ENCODE measurements around the gene GAS7.

Gene GAS7

GRCh38 chr17:10186771-10187410 is 11.5 kb downstream of the GAS7 start:
- no peak overlapping the region for H3K4me3 ChIP-seq (replicated peaks; ENCODE audit: insufficient read depth, low read length)
- no peak for TF ChIP-seq GABPA (IDR thresholded peaks at IDR 0.05; ENCODE audit: low read depth)
- TF ChIP-seq SPI1 (IDR thresholded peaks at IDR 0.05; ENCODE audit: borderline replicate concordance, low read depth): no peak
- TF ChIP-seq POLR2AphosphoS5 (IDR thresholded peaks at IDR 0.05; ENCODE audit: low read depth): no peak
- H3K27ac ChIP-seq (replicated peaks): no peak overlapping the region
- H3K27me3 ChIP-seq (ENCODE audit: insufficient read depth, poor library complexity, severe bottlenecking): no peaks in the 10 kb centered on the region
- no peak for DNase-seq (ENCODE audit: low read depth in 1 of 2, low spot score in 1 of 2)

GRCh38 chr17:10183931-10184930 is 14.2 kb downstream of the GAS7 start:
- Histone ChIP-seq H3K27ac (replicated peaks) (no peak overlapping the region), H3K27me3 (ENCODE audit: insufficient read depth, poor library complexity, severe bottlenecking) (no peaks in the 10 kb centered on the region), H3K4me3 (replicated peaks; ENCODE audit: insufficient read depth, low read length) (no peak overlapping the region)
- no peak for DNase-seq (ENCODE audit: low read depth in 1 of 2, low spot score in 1 of 2)
- TF ChIP-seq SPI1 (IDR thresholded peaks at IDR 0.05; ENCODE audit: borderline replicate concordance, low read depth) (no peak), POLR2AphosphoS5 (IDR thresholded peaks at IDR 0.05; ENCODE audit: low read depth) (no peak), CTCF (IDR thresholded peaks at IDR 0.05; ENCODE audit: insufficient read depth, low read length) (no peak), REST (IDR thresholded peaks at IDR 0.05; ENCODE audit: insufficient replicate concordance, low read depth) (no peak), GABPA (IDR thresholded peaks at IDR 0.05; ENCODE audit: low read depth) (no peak)

GRCh38 chr17:10182785-10183184 is 15.6 kb downstream of the GAS7 start:
- TF ChIP-seq CTCF (IDR thresholded peaks at IDR 0.05; ENCODE audit: insufficient read depth, low read length): no peak
- no peak for TF ChIP-seq SPI1 (IDR thresholded peaks at IDR 0.05; ENCODE audit: borderline replicate concordance, low read depth)
- no peak for TF ChIP-seq REST (IDR thresholded peaks at IDR 0.05; ENCODE audit: insufficient replicate concordance, low read depth)
- no peak for TF ChIP-seq GABPA (IDR thresholded peaks at IDR 0.05; ENCODE audit: low read depth)
- no peak for TF ChIP-seq POLR2AphosphoS5 (IDR thresholded peaks at IDR 0.05; ENCODE audit: low read depth)
- no peak for DNase-seq (ENCODE audit: low read depth in 1 of 2, low spot score in 1 of 2)
- H3K4me3 ChIP-seq (replicated peaks; ENCODE audit: insufficient read depth, low read length): no peak overlapping the region

GRCh38 chr17:10178506-10178991 is 19.9 kb downstream of the GAS7 start:
- Histone ChIP-seq H3K4me3 (replicated peaks; ENCODE audit: insufficient read depth, low read length) (no peak overlapping the region), H3K27me3 (ENCODE audit: insufficient read depth, poor library complexity, severe bottlenecking) (no peaks in the 10 kb centered on the region), H3K27ac (replicated peaks) (no peak overlapping the region)
- TF ChIP-seq REST (IDR thresholded peaks at IDR 0.05; ENCODE audit: insufficient replicate concordance, low read depth) (no peak), POLR2AphosphoS5 (IDR thresholded peaks at IDR 0.05; ENCODE audit: low read depth) (no peak), GABPA (IDR thresholded peaks at IDR 0.05; ENCODE audit: low read depth) (no peak), CTCF (IDR thresholded peaks at IDR 0.05; ENCODE audit: insufficient read depth, low read length) (no peak), SPI1 (IDR thresholded peaks at IDR 0.05; ENCODE audit: borderline replicate concordance, low read depth) (no peak)
- no peak for DNase-seq (ENCODE audit: low read depth in 1 of 2, low spot score in 1 of 2)

More at GRCh38 chr17:10182785-10183184, 15.6 kb downstream of the GAS7 start:
- Histone ChIP-seq H3K27ac (replicated peaks) (no peak overlapping the region), H3K27me3 (ENCODE audit: insufficient read depth, poor library complexity, severe bottlenecking) (no peaks in the 10 kb centered on the region)
